Kidney (tissue), 14 donors: ENCODE results near the gene DHRS11. TPM values are rescaled to one million over a fixed set of nuclear protein-coding genes. Genes with fewer than 3 reads are reported as not detected.

Source experiments
- DNase-seq, 5 donors: peaks; one replicate each; pipeline ENCODE4 v3.0.0-alpha.2; 2013 to 2020
- FAIRE-seq: peaks from 2 replicates; lab custom pipeline; 2012; peaks lifted over from hg19 to GRCh38; lab: Jason Lieb, UNC
- H3K27ac ChIP-seq, 2 donors: one replicate each; pipeline ENCODE4 v1.7.0; 2013; ENCODE audit warnings: low read depth in 2 of 2, low read length in 2 of 2, inconsistent platforms in 1 of 2
- H3K27me3 ChIP-seq: one replicate; pipeline ENCODE4 v1.7.1; 2013; ENCODE audit warnings: low read length, inconsistent platforms; ENCODE audit not compliant: control insufficient read depth, insufficient read depth
- H3K36me3 ChIP-seq, 3 donors: one replicate each; pipeline versions ENCODE4 v1.7.0 to v1.7.1; 2013; ENCODE audit warnings: low read length in 3 of 3, control low read depth in 1 of 3, inconsistent platforms in 1 of 3; ENCODE audit not compliant: insufficient read depth in 3 of 3, control insufficient read depth in 2 of 3
- H3K4me1 ChIP-seq, 3 donors: one replicate each; pipeline versions ENCODE4 v1.7.0 to v1.7.1; 2013; ENCODE audit warnings: low read length in 3 of 3, inconsistent platforms in 1 of 3, low read depth in 1 of 3; ENCODE audit not compliant: control insufficient read depth in 2 of 3, insufficient read depth in 2 of 3
- H3K4me3 ChIP-seq, 3 donors: one replicate each; pipeline versions ENCODE4 v1.7.0 to v1.8.1; 2013; ENCODE audit warnings: low read length in 3 of 3, control low read depth in 1 of 3, inconsistent platforms in 1 of 3
- H3K9ac ChIP-seq, 3 donors: one replicate each; pipeline versions ENCODE4 v1.7.0 to v1.7.1; 2013; ENCODE audit warnings: low read length in 3 of 3, control low read depth in 1 of 3, inconsistent platforms in 1 of 3
- H3K9me3 ChIP-seq, 3 donors: one replicate each; pipeline versions ENCODE4 v1.7.0 to v1.7.1; 2013; ENCODE audit warnings: low read length in 3 of 3, control low read depth in 1 of 3, inconsistent platforms in 1 of 3; ENCODE audit not compliant: control insufficient read depth in 2 of 3, insufficient read depth in 1 of 3
- CTCF ChIP-seq: IDR thresholded peaks from 3 replicates; pipeline ENCODE4 v1.5.1; 2012; ENCODE audit warnings: mild to moderate bottlenecking, moderate library complexity, borderline replicate concordance; ENCODE audit not compliant: insufficient read depth; ENCODE audit errors: extremely low read depth
- intact Hi-C: fragments of 100-400 bp; cut with DNase I; formaldehyde crosslinking; loops from one replicate; pipeline ENCODE4 v1.11.1; 2022
- polyA plus RNA-seq: library from polyadenylated mRNA; stranded (reverse); fragments of 350-450 nt; fragmentation: Illumina TruSeq; extraction: RNeasy Lipid Tissue Mini Kit (QIAGEN cat#74804); gene quantifications from one replicate; pipeline ENCODE4 v1.2.3, GENCODE V29; 2014; ENCODE audit warnings: low read depth, low replicate concordance; ENCODE audit not compliant: insufficient read depth
- total RNA-seq: library from RNA; stranded (reverse); fragmentation: NEBNext Ultra II Directional; extraction: Animal tissue kit (Norgen Biotek cat#: 25700); gene quantifications from one replicate; pipeline ENCODE4 v1.2.1, GENCODE V29; 2021
- donor health status: control.
- donor health status: control.
- donor health status: control.
- donor health status: control.
- donor health status: control.
- donor health status: DM: yes; HTN: yes; CAD: no.
- donor health status: Normal renal cell carcinoma (clear cell type).

DHRS11 gene
- total and polyA plus RNA-seq, 2 donors from 2014 or later = 11.8 to 40.7 TPM

GRCh38 chr17:36578671-36579070 lies 13.0 kb upstream of the DHRS11 start:
- DNase-seq (no peak), FAIRE-seq (no peak)
- Histone ChIP-seq H3K9me3 (no peaks in the 10 kb centered on the region), H3K4me1 (no peaks in the 10 kb centered on the region), H3K36me3 (peaks cover 9 to 34% (median 23%) of the 10 kb centered on the region in 3 donors), H3K9ac (no peak overlapping the region), H3K27ac (no peak overlapping the region), H3K4me3 (no peak overlapping the region), H3K27me3 (no peaks in the 10 kb centered on the region)
- TF ChIP-seq CTCF = no peak
- intact Hi-C loops = no loop called here

GRCh38 chr17:36583787-36584186 lies 7.9 kb upstream of the DHRS11 start:
- H3K27ac ChIP-seq = no peak overlapping the region
- no peak for DNase-seq
- no peaks in the 10 kb centered on the region for H3K9me3 ChIP-seq
- no peak for TF ChIP-seq CTCF
- no peak for FAIRE-seq
- no peaks in the 10 kb centered on the region for H3K27me3 ChIP-seq
- intact Hi-C loops = no loop called here
- H3K9ac ChIP-seq = no peak overlapping the region
- no peak overlapping the region for H3K4me3 ChIP-seq
- no peaks in the 10 kb centered on the region for H3K4me1 ChIP-seq
- peaks cover 17 to 62% (median 31%) of the 10 kb centered on the region in 3 donors for H3K36me3 ChIP-seq

GRCh38 chr17:36586138-36586537 lies 5.5 kb upstream of the DHRS11 start:
- intact Hi-C loops = no loop called here
- no peaks in the 10 kb centered on the region for H3K27me3 ChIP-seq
- H3K27ac ChIP-seq = no peak overlapping the region
- DNase-seq (no peak), FAIRE-seq (no peak)
- TF ChIP-seq CTCF = no peak
- peaks cover 13 to 61% (median 23%) of the 10 kb centered on the region in 3 donors for H3K36me3 ChIP-seq
- no peaks in the 10 kb centered on the region for H3K9me3 ChIP-seq
- H3K4me1 ChIP-seq = peaks cover 0 to 2% (median 1%) of the 10 kb centered on the region in 3 donors
- H3K9ac ChIP-seq = no peak overlapping the region
- no peak overlapping the region for H3K4me3 ChIP-seq

- intact Hi-C loops = no loop called here
- Histone ChIP-seq H3K9ac (no peak overlapping the region), H3K27ac (no peak overlapping the region), H3K27me3 (no peaks in the 10 kb centered on the region), H3K36me3 (peaks cover 9 to 33% (median 14%) of the 10 kb centered on the region in 3 donors), H3K4me3 (no peak overlapping the region), H3K4me1 (peaks cover 0 to 21% (median 14%) of the 10 kb centered on the region in 3 donors), H3K9me3 (no peaks in the 10 kb centered on the region)
- TF ChIP-seq CTCF = no peak
- FAIRE-seq (no peak), DNase-seq (no peak)
Measured at GRCh38 chr17:36590082-36590481, 1.6 kb upstream of the DHRS11 start.
